HG03442 (cell line): ENCODE data around the gene OR2V2.
"Not testable (repeated sequence)": the region's sequence is repeated elsewhere in the genome, so short reads cannot be mapped to it uniquely, and the experiment has no call there.

Experiments
- ATAC-seq: cut with Tn5 transposase; IDR thresholded peaks from one replicate; pipeline ENCODE4 v1.9.1; 2021; ENCODE audit warnings: mild to moderate bottlenecking, moderate library complexity; ENCODE audit not compliant: unreplicated experiment

OR2V2 gene, protein sequence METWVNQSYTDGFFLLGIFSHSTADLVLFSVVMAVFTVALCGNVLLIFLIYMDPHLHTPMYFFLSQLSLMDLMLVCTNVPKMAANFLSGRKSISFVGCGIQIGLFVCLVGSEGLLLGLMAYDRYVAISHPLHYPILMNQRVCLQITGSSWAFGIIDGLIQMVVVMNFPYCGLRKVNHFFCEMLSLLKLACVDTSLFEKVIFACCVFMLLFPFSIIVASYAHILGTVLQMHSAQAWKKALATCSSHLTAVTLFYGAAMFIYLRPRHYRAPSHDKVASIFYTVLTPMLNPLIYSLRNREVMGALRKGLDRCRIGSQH

DNA sequence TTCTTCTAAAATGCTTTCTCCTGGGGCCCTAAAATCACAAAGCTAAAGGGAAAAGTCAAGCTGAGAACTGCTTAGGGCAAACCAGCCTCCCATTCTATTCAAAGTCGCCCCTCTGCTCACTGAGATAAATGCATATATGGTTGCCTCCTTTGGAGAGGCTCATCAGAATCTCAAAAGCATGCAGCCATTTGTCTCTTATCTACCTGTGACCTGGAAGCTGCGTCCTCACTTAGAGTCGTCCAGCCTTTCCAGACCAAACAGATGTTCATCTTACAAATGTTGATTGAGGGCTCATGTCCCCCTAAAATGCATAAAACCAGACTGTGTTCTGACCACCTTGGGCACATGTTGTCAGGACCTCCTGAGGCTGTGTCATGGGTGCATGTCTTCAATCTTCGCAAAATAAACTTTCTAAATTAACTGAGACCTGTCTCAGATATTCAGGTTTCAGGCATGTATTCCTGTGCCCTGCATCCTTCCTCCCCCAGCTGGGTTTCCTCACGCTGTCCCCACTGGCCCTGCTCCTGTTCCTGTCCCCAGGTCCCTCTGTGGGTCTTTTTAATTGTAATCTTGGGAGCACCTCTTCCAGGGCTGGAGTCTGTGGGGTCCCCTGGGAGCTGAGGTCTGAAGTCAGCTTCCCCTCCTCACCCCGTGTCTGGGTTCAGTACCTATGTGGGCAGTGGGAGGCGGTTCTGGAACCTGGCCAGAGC lies at the start of gene OR2V2:
TSS of gene OR2V2 (plus strand) at position 660 of the 710 bp plus-strand sequence. CDS start 7,357 bp downstream, outside the sequence.
- ATAC-seq: not testable (repeated sequence)

DNA sequence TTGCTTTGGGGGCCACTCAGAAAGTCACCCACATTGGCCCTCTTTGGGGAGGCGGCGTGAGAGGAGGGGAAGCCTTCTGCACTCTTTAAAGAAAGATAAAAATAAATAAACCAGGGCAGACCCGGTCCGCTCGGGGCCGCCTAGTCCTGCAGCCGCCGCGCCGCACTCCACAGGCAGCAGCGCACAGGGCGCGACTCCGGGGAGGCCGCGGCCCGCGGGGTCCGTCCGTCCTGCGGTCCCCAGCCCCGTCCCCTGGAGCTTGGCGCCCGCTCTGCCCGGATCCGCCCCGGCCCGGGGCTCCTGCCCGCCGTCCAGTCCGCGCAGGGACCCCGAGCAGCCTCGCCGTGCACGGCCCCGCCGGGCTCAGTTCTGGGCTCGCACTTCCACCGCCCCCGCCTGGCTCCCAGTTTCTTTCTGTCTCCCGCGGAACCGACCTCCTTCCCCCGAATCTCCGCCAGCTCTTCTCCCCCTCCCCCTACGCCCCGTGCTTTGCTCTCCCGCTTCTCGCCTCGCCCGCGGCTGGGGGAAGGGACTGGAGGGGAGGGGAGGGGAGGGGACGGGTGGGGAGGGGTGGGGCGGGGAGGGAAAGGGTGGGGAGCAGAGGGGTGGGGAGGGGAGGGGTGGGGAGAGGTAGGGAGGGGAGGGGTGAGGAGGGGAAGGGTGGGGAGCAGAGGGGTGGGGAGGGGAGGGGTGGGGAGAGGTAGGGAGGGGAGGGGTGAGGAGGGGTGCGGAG lies 49.5 kb upstream of the OR2V2 start:
- not testable (repeated sequence) for ATAC-seq

DNA sequence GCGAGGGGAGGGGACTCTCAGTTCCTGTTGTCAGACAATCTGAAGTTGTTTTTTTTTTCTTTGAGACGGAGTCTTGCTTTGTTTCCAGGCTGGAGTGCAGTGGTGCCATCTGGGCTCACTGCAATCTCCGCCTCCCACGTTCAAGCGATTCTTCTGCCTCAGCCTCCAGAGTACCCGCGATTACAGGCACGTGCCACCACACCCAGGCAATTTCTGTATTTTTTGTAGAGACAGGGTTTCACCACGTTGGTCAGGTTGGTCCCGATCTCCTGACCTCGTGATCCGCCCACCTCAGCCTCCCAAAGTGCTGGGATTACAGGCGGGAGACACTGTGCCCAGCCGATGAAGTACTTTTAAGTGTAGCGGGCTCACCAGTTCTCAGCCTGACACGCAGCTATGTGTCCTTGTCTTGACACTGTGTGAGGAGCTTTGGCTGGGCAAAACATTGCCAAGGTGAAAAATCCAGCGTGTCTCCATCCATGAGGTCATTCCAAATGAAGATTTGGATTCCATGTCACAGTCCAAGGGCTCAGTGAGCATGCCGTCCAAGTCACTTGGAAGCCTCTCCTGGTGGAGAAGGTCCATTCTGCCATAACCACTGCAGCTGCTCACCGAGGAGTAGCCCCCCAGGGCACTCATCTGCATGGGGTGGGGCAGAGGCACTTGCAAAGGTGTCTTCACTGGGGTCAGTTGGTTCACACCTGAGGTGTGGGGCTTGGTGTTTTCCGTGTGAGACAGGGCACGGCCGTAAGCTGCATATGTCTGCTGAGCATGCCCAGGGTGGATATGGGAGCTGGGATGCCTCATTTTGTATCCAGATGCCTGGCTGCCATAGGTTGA lies 48.4 kb upstream of the OR2V2 start:
- ATAC-seq: no peak

DNA sequence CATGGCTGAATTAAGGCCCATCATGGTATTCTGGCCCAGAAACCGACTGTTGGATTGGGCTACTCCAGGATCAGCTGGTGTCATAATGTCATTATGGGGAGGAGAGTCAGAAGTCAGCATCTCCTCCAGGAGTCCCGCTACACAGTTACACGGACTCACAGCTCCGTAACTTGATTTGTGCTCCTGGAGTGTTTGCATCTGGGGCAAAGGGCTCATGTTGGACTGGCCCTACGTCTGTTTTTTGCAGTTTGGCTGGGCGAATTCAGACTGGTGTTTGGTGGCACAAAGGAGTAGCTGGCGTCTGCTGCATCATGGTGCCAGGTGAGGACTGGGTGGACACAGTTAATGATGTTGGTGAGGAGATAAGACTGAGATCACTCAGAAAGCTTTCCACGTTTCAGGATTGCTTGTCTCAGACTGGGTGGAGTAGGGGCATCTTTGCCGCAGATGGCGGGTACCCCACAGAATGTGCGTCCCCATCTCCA lies 47.7 kb upstream of the OR2V2 start:
- ATAC-seq: no peak

DNA sequence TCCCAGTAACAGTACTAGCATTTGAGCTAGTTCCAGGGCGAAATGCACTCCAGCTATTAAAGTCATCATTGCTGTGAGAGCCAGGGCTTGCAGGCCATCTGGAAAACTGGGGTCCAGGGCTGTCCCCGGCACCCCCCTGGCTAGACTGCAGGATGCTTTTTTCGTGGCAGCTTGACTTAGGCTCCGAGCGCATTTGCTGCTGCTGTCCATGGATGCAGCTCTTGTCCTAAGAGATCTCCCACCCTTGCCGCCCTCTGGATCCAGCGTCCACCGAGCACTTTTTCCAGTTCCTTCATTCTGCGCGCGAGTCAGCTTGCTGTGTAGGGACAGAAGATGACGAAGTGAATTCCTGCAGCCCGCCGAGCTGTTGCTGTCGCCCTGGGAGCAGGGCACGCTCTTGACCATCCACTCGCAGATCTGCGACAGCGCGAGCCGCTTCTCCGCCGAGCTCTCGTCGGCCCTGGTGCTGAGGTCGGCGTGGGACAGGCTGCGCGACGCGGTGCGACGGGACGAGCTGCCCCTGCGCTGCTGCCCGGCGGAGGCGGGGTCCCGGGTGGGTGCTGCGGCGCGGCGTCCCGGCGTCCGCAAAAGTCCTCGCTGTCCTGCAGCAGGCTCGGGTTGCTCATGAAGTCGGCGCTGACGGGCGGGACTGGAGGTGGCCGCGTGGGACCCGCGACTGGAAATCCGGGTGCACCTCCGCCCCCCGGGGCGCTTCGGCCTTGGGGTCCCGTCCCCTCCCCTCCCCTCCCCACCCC lies 47.1 kb upstream of the OR2V2 start:
- no peak for ATAC-seq

DNA sequence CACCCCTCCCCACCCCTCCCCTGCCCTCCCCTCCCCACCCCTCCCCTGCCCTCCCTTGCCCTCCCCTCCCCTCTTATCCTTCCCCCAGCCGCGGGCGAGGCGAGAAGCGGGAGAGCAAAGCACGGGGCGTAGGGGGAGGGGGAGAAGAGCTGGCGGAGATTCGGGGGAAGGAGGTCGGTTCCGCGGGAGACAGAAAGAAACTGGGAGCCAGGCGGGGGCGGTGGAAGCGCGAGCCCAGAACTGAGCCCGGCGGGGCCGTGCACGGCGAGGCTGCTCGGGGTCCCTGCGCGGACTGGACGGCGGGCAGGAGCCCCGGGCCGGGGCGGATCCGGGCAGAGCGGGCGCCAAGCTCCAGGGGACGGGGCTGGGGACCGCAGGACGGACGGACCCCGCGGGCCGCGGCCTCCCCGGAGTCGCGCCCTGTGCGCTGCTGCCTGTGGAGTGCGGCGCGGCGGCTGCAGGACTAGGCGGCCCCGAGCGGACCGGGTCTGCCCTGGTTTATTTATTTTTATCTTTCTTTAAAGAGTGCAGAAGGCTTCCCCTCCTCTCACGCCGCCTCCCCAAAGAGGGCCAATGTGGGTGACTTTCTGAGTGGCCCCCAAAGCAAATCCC lies 46.2 kb upstream of the OR2V2 start:
- not testable (repeated sequence) for ATAC-seq

DNA sequence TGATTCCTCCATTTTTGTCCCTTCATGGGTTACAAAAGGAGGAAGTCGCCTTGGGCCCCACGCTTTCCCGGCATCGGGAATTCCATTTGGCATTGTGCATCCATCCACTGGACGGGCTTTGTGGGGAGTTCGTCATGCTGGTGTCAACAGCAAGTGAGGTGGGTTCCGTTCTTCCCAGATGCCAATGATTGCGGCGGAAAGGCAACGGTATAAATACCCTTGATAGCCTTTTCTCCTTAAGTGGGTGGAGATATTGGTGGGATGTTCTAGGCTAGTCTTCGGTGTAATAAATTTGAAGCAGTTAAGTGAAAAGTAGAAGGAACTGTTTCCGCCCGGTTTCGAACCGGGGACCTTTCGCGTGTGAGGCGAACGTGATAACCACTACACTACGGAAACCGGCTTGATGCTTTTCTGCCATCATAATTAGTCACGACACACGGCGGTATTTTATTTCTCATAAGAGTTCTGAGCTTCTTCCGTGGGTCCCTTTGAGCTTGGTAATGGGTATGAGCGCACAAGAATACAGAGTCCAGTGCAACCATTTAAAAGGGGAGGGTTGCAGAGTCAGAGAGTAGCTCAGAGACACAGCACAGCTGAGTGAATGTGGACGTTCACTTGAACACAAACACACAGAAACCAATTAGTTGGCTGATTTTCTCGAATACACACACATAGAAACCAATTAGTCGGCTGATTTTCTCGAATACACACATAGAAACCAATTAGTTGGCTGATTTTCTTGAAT lies 45.3 kb upstream of the OR2V2 start:
- not testable (repeated sequence) for ATAC-seq

DNA sequence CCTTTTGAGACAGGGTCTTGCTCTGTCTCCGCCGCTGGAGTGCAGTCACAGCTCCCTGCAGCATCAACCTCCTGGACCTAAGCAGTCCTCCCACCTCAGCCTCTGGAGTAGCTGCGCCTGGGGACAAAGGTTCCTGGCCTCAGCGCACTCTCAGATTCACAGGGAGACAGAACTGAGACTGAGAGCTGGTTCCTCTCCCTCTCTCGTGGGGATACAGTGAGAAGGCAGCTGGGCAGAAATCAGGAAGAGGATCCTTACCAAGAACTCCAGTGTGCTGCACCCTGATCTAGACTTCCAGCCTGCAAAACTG lies 43.2 kb upstream of the OR2V2 start:
- ATAC-seq: not testable (repeated sequence)

DNA sequence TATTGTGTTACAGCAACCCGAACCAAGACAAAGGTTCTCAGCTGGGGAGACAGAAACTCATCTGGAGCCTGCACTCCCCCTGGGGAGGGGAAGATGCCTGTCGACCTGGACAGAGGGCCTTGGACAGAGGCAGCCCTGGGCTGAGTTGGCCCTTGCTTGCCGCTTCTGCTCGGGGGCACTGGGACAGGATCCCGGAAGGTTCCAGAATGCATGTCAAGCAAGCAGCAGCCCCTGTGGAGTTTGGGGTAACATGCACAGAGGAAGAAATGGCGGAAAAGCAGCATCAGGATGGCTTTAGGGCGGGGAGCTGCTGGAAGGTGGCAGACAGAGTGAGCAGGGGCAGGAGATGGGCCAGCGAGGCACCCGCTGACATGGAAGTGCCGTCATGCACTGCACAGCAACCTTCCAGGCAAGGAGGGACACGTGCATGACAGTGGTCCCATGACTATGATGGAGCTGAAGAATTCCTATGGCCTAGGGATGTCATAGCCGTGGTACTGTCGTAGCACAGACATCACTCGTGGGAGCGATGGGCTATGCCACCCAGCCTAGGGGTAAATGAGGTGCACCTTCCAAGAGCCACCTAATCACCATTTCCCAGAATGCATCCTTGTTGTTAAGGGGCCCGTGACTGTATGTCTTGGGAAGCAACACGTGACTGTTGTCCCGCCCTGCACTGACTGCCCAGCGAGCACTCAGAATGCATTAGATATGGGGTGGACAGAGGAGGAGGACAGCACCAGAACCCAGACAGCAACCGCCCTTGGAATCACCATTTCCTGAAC lies 42.6 kb upstream of the OR2V2 start:
- not testable (repeated sequence) for ATAC-seq

DNA sequence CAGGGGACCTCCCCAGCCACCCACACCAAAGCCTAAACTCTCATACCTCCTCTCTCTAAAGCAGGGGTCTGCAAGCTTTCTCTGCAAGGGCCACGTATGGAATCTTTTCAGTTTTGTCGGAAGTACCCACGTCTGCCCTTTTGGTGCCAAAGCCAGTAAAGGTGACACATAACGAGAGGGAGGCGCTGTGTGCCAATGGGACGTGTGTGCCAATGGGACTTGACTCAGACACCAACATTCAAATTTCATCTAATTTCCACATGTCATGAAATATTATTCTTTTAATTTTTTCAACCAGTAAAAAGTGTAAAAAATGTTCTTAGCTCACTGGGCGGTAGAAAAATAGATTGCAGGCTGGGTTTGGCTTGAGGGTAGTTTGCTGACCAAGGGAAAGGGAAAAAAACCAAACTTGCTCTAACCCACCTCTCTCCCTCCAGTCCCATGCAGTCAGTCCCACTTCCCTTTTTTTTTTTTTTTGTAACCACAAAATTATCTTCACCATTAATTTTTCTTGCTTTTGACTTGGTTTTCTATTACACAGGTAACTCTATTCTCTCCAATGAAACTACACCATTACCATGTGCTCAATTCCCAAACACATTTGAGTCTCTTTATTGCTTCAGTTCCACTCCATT lies 41.9 kb upstream of the OR2V2 start:
- no peak for ATAC-seq

DNA sequence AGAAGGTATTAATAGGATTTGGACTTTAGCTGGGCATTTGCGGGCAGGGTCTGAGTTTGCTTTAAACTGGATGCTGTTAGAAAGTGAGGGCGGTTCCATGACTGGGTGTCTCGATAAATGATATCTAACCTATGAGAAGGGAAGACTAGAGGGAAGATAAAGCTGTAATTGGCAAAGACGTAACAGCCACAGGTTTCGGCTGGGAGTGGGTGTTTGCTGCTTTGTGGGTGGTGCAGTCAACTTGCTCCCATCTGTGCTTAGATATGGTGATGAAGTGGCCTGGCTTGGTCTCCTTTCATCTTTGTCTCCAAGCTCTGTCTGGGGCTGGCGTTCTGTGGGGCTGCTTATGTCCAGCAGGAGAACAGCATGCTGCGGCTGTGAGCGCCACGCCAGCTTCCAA lies 39.7 kb upstream of the OR2V2 start:
- no peak for ATAC-seq

DNA sequence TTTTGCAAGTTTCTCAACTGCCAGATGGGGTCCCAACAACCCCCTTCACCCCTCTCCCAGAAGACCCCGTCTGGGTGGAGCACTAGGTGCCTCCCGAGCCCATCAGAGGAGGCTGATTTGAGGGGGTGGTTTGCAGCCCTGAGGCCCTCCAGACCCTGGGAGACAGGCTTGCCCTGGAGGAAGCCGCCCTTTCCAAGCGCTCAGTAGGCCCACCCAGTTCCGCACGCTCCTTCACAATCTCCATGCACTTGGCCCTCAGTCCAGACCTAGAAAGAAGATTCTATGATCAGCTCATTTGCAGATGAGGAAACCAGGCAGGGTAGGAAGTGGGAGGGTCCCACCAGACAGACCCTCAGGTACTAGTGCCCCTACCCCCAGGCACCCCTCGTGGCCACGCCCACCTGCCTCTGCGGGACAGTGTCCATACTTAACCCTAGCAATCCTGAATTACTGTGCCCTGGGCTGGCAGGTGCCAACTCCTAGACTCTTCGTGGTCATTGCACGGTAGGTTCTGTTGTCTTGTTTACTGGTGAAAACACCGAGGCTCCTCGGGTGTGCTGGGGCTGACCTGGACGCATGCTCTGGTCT lies 38.7 kb upstream of the OR2V2 start:
- no peak for ATAC-seq

DNA sequence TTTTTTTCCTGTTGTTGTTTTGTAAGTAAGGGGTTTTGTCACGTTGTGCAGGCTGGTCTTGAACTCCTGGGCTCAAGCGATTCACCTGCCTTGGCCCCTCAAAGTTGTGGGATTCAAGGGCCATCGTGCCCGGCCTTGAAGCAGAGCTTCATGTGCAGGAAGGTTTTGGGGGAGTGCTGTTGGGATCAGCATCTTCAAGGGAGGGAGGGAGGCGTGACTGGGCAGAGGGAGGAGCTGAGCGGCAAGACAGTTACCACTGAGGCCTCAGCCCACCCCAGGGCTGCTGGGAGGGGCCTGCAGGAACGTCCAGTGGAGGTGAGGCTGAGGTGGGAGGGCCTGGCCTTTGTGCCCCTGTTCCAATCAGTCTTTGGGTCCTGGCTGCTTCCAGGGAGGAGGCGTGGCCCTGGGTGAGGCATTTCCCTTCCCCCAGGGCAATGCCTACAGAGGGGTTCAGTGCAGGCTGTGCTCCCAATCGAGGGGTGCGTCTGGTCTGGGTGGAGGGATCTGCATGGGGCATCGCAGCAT lies 37.8 kb upstream of the OR2V2 start:
- no peak for ATAC-seq

DNA sequence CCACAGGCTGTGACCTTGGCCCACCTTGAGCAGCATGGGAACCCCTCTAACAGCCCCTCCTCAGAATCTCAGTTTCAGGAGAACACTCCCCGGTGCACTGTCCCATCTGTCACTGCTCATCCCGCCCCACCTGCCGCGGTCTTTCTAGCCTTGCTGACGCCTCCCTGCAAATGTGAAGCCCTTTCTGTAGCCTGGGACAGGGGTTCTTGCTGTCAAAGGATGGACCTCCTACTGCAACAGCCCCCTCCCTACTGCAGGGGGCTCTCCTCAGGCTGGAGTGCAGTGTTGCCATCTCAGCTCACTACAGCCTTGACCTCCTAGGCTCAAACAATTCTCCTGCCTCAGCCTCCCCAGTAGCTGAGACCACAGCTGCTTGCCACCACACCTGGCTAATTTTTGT lies 36.4 kb upstream of the OR2V2 start:
- no peak for ATAC-seq

DNA sequence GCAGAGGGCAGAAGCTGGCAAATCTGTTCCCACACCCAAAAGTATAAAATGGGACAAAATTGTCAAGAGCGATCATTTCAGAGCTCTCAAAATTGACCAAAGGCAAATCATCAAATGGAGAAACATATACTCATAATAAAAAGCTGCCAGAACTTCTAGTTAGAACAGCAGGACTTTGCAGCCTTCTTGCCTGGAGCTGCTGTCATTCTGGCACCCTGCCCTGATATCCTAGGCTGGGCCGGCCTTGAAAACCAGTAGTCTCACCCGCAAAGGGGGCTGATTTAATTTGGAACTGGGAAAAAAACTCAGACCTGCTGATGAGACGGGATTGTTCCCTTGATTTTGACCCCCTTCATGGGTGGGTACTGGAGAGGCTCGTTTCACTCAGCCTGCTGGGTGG lies 34.9 kb upstream of the OR2V2 start:
- ATAC-seq: no peak

DNA sequence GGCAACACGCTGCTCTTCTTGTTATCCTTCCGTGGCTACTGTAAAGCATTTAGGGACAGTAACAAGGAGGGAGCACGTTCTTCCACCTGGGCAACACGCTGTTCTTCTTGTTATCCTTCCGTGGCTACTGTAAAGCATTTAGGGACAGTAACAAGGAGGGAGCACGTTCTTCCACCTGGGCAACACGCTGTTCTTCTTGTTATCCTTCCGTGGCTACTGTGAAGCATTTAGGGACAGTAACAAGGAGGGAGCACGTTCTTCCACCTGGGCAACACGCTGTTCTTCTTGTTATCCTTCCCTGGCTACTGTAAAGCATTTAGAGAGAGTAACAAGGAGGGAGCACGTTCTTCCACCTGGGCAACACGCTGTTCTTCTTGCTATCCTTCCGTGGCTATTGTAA lies 33.8 kb upstream of the OR2V2 start:
- not testable (repeated sequence) for ATAC-seq

DNA sequence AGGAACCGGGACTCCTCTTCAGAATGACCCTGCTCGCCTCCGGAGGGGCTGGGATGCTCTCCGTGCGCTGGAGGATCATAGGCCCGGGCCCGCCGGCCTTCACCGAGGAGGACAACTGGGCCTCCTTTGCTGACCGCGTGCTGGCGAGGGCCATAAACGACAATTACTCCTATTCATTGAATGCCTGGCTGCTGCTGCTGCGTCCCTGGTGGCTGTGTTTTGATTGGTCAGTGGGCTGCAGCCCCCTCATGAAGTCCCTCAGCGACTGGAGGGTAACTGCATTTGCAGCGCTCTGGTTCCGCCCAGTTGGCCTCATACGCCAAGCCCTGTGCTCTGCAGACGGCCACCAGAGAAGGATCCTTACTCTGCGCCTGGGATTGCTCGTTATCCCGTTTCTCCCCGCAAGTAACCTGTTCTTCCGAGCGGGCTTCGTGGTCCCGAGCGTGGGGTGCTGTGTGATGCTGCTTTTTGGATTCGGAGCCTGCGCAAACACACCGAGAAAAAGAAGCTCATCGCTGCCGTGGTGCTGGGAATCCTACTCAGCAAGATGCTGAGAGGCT lies 33.0 kb upstream of the OR2V2 start:
- no peak for ATAC-seq
